ENCODE results near the gene SKP1. TPM values are rescaled to one million over a fixed set of nuclear protein-coding genes. Genes with fewer than 3 reads are reported as not detected.

SKP1 gene
- total and polyA plus RNA-seq, 10 of the 15 experiments (the other 5 are each of a cell fraction or from before 2014, with no cell fraction given) = 100 to 1,686 (median 519) TPM

DNA sequence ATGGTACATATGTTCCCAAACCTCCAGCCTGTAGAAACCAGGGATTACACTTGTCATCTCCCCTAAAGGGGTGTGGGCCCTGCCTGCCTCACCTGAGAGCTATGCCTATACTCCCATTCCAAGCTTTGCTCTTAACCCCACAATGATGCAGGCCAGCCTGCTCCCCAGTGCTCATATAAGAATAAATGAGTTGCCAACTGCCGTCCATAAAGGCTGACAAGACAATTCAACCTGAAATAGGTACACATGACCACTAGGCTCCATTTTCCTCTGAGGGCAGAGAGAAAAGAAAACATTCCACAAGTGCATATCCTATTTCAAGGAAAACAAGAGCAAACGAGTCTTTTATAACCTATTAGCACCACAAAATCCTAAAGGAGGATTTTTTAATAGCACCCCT, 28.4 kb downstream of the SKP1 start:
- no peaks in the 10 kb centered on the region for H3K79me2 ChIP-seq (ENCODE audit: control insufficient read depth, insufficient read depth, low read length)
- TF ChIP-seq SMAD1 (IDR thresholded peaks at IDR 0.05; ENCODE audit: low read depth, partially characterized antibody) = no peak
- 0 out of 2 replicates have a peak, but pooled peaks have one; percentile 19 for TF ChIP-seq BACH1 (IDR thresholded peaks at IDR 0.05; ENCODE audit: borderline replicate concordance)
- TF ChIP-seq POLR2AphosphoS5 (IDR thresholded peaks at IDR 0.05; ENCODE audit: low read length) = peak; percentile 71
- peak; percentile 59 for TF ChIP-seq POLR2A (IDR thresholded peaks at IDR 0.05; ENCODE audit: low read depth, low read length)
- TF ChIP-seq BCL3 (IDR thresholded peaks at IDR 0.05; ENCODE audit: borderline replicate concordance, insufficient read depth, low read depth, low read length, poor library complexity, severe bottlenecking) = peak; percentile 44
- TF ChIP-seq ASH2L (IDR thresholded peaks at IDR 0.05; ENCODE audit: borderline replicate concordance, low read depth) = no peak
- no peak for TF ChIP-seq PAX5 (IDR thresholded peaks at IDR 0.05; ENCODE audit: borderline replicate concordance, low read depth, low read length)
- no peak for TF ChIP-seq HCFC1 (IDR thresholded peaks at IDR 0.05; ENCODE audit: low read length)
- peak; percentile 50; the same call in 1 of the 2 replicates for TF ChIP-seq ZBED1 (IDR thresholded peaks at IDR 0.05; ENCODE audit: borderline replicate concordance)
- ChIA-PET POLR2A (interaction anchor here (0.6 to 1.1 kb wide), 2 partner anchors 8 to 36 kb away, joined by 3 to 7 read pairs; no protein-coding TSS in a partner anchor), RAD21 (ENCODE audit: unreplicated experiment) (interaction anchor here (1.0 to 5.8 kb wide), 3 partner anchors 47 to 112 kb away, joined by 4 to 63 read pairs (median 30); no protein-coding TSS in a partner anchor), SMC1A (ENCODE audit: uncharacterized antibody, unreplicated experiment) (interaction anchor here (1.2 to 21.6 kb wide), 3 partner anchors 46 to 109 kb away, joined by 5 to 441 read pairs (median 5); no protein-coding TSS in a partner anchor), CTCF (interaction anchor here (2.2 to 24.1 kb wide), 2 partner anchors 16 to 109 kb away, joined by 9 to 792 read pairs; no protein-coding TSS in a partner anchor)
- WGBS (ENCODE audit: insufficient coverage, insufficient replicate concordance, low lambda C conversion rate, missing lambda C conversion rate) = 62% methylated on average over 2 of the region's 2 CpGs
- FAIRE-seq (no peak), ATAC-seq (no peak), DNase-seq (ENCODE audit: low read depth, low spot score) (no peak)
- no peaks in the 10 kb centered on the region for H4K20me1 ChIP-seq (ENCODE audit: control insufficient read depth, insufficient read depth)
- BruUV-seq (replicated peaks) = no TSS peak
- no peaks in the 10 kb centered on the region for H3K27me3 ChIP-seq (replicated peaks in 1 of 2; ENCODE audit: control insufficient read depth in 2 of 2, insufficient read depth in 2 of 2, low read length in 1 of 2)
- H3K27ac ChIP-seq (ENCODE audit: control insufficient read depth, insufficient read depth) = no peak overlapping the region
- H3K9me3 ChIP-seq (replicated peaks; ENCODE audit: control insufficient read depth, insufficient read depth, low read length) = no peaks in the 10 kb centered on the region
- H3K36me3 ChIP-seq (ENCODE audit: control insufficient read depth in 2 of 2, insufficient read depth in 2 of 2, low read length in 1 of 2) = peaks cover 29 to 31% of the 10 kb centered on the region in 2 experiments
- H3K4me1 ChIP-seq (ENCODE audit: control insufficient read depth, insufficient read depth, low read length) = no peaks in the 10 kb centered on the region
- no peak overlapping the region for H2AFZ ChIP-seq (ENCODE audit: control insufficient read depth, low read depth, low read length)
- no peak overlapping the region for H3K4me3 ChIP-seq
- H3K4me2 ChIP-seq (ENCODE audit: control insufficient read depth, insufficient read depth) = no peak overlapping the region
- no peak overlapping the region for H3K9ac ChIP-seq (ENCODE audit: control insufficient read depth, insufficient read depth, low read length)
- in situ Hi-C loops (cut with MboI) (no loop called here), intact Hi-C loops (cut with micrococcal nuclease; ENCODE audit: unreplicated experiment) (no loop called here)

Measured in GM12878 (cell line).